GM18499 (cell line): ENCODE measurements around the gene RRAGD.

ENCODE experiments used
- ATAC-seq: cut with Tn5 transposase; IDR thresholded peaks from one replicate; pipeline ENCODE4 v1.9.1; 2021; ENCODE audit warnings: moderate number of reproducible peaks; ENCODE audit not compliant: insufficient read depth, unreplicated experiment

RRAGD gene

GRCh38 chr6:89350281-89350966 lies 61.6 kb downstream of the RRAGD start:
- peak; percentile 35 for ATAC-seq

- no peak for ATAC-seq
Observed at GRCh38 chr6:89348372-89348771, 63.7 kb downstream of the RRAGD start.

- no peak for ATAC-seq
Observed at GRCh38 chr6:89347825-89348224, 64.2 kb downstream of the RRAGD start.

GRCh38 chr6:89346433-89346832 lies 65.6 kb downstream of the RRAGD start:
- ATAC-seq = no peak

- ATAC-seq = no peak
Observed at GRCh38 chr6:89339565-89339964, 72.5 kb downstream of the RRAGD start.

- ATAC-seq = no peak
Observed at GRCh38 chr6:89335164-89335563, 76.9 kb downstream of the RRAGD start.

- no peak for ATAC-seq
Observed at GRCh38 chr6:89330910-89331309, 81.2 kb downstream of the RRAGD start.

GRCh38 chr6:89328976-89329375 lies 83.1 kb downstream of the RRAGD start:
- ATAC-seq = no peak

GRCh38 chr6:89324304-89324703 lies 87.8 kb downstream of the RRAGD start:
- ATAC-seq = no peak

- no peak for ATAC-seq
Observed at GRCh38 chr6:89323511-89323971, 88.5 kb downstream of the RRAGD start.

- ATAC-seq = no peak
Observed at GRCh38 chr6:89321131-89321970, 90.7 kb downstream of the RRAGD start.

GRCh38 chr6:89320012-89320559 lies 92.0 kb downstream of the RRAGD start:
- ATAC-seq = no peak

- ATAC-seq = no peak
Observed at GRCh38 chr6:89317067-89317466, 95.0 kb downstream of the RRAGD start.

GRCh38 chr6:89315249-89315885 lies 96.7 kb downstream of the RRAGD start, which contains the start of gene GABRR2:
Gene GABRR2 (minus strand): TSS chr6:89315299. CDS start chr6:89315165, 134 bp downstream.
- ATAC-seq = no peak

GRCh38 chr6:89314692-89315091 lies 97.4 kb downstream of the RRAGD start:
- ATAC-seq = no peak
